IMR-90 (cell line): ENCODE measurements around the gene CD6. TPM values are rescaled to one million over a fixed set of nuclear protein-coding genes. Genes with fewer than 3 reads are reported as not detected.

Source experiments
- ATAC-seq: fragments of 200-7000 bp; cut with Tn5 transposase; 2 replicates; pipeline ENCODE4 v1.9.1; 2020; ENCODE audit warnings: low read depth, mild to moderate bottlenecking, moderate library complexity
- BruUV-seq: library from RNA; stranded (reverse); fragments of 400-500 nt; replicated peaks from 2 replicates; lab custom pipeline; 2021; lab: Mats Ljungman, UMichigan
- CTCF ChIA-PET: fragments of 300-600 bp; formaldehyde crosslinking; extraction: SDS; loops from one replicate; lab custom pipeline; 2021; ENCODE audit warnings: antibody characterized with exemption; lab: Yijun Ruan, JAX
- POLR2A ChIA-PET: fragments of 300-600 bp; sonication (Branson Sonifier 250); formaldehyde crosslinking; loops from one replicate; lab custom pipeline; 2022; ENCODE audit warnings: antibody characterized with exemption; ENCODE audit not compliant: unreplicated experiment; lab: Charles Lee
- DNase-seq: peaks from one replicate; pipeline ENCODE4 v3.0.0; 2013
- H2AFZ ChIP-seq: replicated peaks from 2 replicates; pipeline ENCODE3; 2013; ENCODE audit warnings: low read length, mild to moderate bottlenecking; ENCODE audit not compliant: poor library complexity
- H2AK5ac ChIP-seq: 2 replicates; pipeline ENCODE4 v1.6.1; 2013; ENCODE audit warnings: low read depth, low read length, inconsistent platforms
- H2AK9ac ChIP-seq: replicated peaks from 2 replicates; pipeline ENCODE3; 2013; ENCODE audit warnings: mild to moderate bottlenecking, low read depth, low read length, moderate library complexity; ENCODE audit not compliant: poor library complexity
- H2BK120ac ChIP-seq: 2 replicates; pipeline ENCODE4 v1.6.1; 2013; ENCODE audit warnings: low read depth, low read length, inconsistent platforms
- H2BK15ac ChIP-seq: 3 replicates; pipeline ENCODE4 v1.6.1; 2013; ENCODE audit warnings: low read depth, low read length, inconsistent platforms
- H2BK20ac ChIP-seq: 2 replicates; pipeline ENCODE4 v1.6.1; 2013; ENCODE audit warnings: low read depth, mild to moderate bottlenecking, inconsistent platforms, low read length, moderate library complexity
- H2BK5ac ChIP-seq: 2 replicates; pipeline ENCODE4 v1.6.1; 2013; ENCODE audit warnings: mild to moderate bottlenecking, low read depth, low read length, inconsistent platforms; ENCODE audit not compliant: poor library complexity, severe bottlenecking
- H3K14ac ChIP-seq: replicated peaks from 2 replicates; pipeline ENCODE4 v1.6.1; 2013; ENCODE audit warnings: low read depth, low read length, inconsistent platforms
- H3K18ac ChIP-seq: 2 replicates; pipeline ENCODE4 v1.6.1; 2013; ENCODE audit warnings: low read depth, low read length, control low read depth
- H3K23ac ChIP-seq: 2 replicates; pipeline ENCODE4 v1.6.1; 2013; ENCODE audit warnings: low read depth, low read length, inconsistent platforms
- H3K27ac ChIP-seq: 2 replicates; pipeline ENCODE4 v1.5.1; 2013; ENCODE audit warnings: mild to moderate bottlenecking, control low read depth, low read length; ENCODE audit not compliant: insufficient read depth
- H3K27me3 ChIP-seq: 2 replicates; pipeline ENCODE4 v1.6.1; 2013; ENCODE audit warnings: low read length; ENCODE audit not compliant: control insufficient read depth, insufficient read depth
- H3K36me3 ChIP-seq: 2 replicates; pipeline ENCODE4 v1.6.1; 2013; ENCODE audit warnings: low read length, mixed read lengths; ENCODE audit not compliant: control insufficient read depth, insufficient read depth
- H3K4ac ChIP-seq: 2 replicates; pipeline ENCODE4 v1.6.1; 2013; ENCODE audit warnings: low read depth, low read length, inconsistent platforms
- H3K4me1 ChIP-seq: 2 replicates; pipeline ENCODE4 v1.6.1; 2013; ENCODE audit warnings: low read length, mixed read lengths; ENCODE audit not compliant: control insufficient read depth, insufficient read depth
- H3K4me2 ChIP-seq: 2 replicates; pipeline ENCODE4 v1.6.1; 2013; ENCODE audit warnings: low read depth, mild to moderate bottlenecking, control low read depth, low read length, moderate library complexity
- H3K4me3 ChIP-seq: 2 replicates; pipeline ENCODE4 v1.5.1; 2013; ENCODE audit warnings: low read depth, mild to moderate bottlenecking, control low read depth, low read length, moderate library complexity; ENCODE audit not compliant: insufficient read depth
- H3K56ac ChIP-seq: 2 replicates; pipeline ENCODE4 v1.6.1; 2013; ENCODE audit warnings: low read length, inconsistent platforms; ENCODE audit not compliant: insufficient read depth; ENCODE audit errors: extremely low read depth
- H3K79me1 ChIP-seq, 2 experiments: 2 replicates each; pipeline ENCODE4 v1.6.1; 2013; ENCODE audit warnings: low read length in 2 of 2, inconsistent platforms in 1 of 2, low read depth in 1 of 2
- H3K9ac ChIP-seq: 2 replicates; pipeline ENCODE4 v1.6.1; 2013; ENCODE audit warnings: low read depth, low read length, control low read depth
- H3K9me1 ChIP-seq: 2 replicates; pipeline ENCODE4 v1.6.1; 2013; ENCODE audit warnings: low read length, inconsistent platforms; ENCODE audit not compliant: insufficient read depth
- H3K9me3 ChIP-seq: 2 replicates; pipeline ENCODE4 v1.6.1; 2013; ENCODE audit warnings: low read length; ENCODE audit not compliant: control insufficient read depth, insufficient read depth
- H4K20me1 ChIP-seq: 2 replicates; pipeline ENCODE4 v1.6.1; 2013; ENCODE audit warnings: low read length, inconsistent platforms; ENCODE audit not compliant: insufficient read depth
- H4K5ac ChIP-seq: 2 replicates; pipeline ENCODE4 v1.6.1; 2013; ENCODE audit warnings: mild to moderate bottlenecking, low read depth, low read length, control low read depth
- H4K8ac ChIP-seq, 2 experiments: 2 replicates each; pipeline ENCODE4 v1.6.1; 2013; ENCODE audit warnings: low read depth in 2 of 2, low read length in 2 of 2, control low read depth in 1 of 2, inconsistent platforms in 1 of 2
- H4K91ac ChIP-seq: 2 replicates; pipeline ENCODE4 v1.6.1; 2013; ENCODE audit warnings: low read depth, low read length, inconsistent platforms; ENCODE audit not compliant: insufficient read depth
- BHLHE40 ChIP-seq: fragments of 150-350 bp; IDR thresholded peaks from 2 replicates; pipeline ENCODE4 v1.6.1; 2016; ENCODE audit warnings: mild to moderate bottlenecking, low read depth, low read length
- CEBPB ChIP-seq: IDR thresholded peaks from 2 replicates; pipeline ENCODE4 v1.6.1; 2012; ENCODE audit warnings: low read depth, low read length, improper control_type of control experiment
- CHD1 ChIP-seq: IDR thresholded peaks from 2 replicates; pipeline ENCODE4 v1.6.1; 2012; ENCODE audit warnings: low read depth, low read length, improper control_type of control experiment
- CTCF ChIP-seq: conservative IDR thresholded peaks from 2 replicates; pipeline ENCODE4 v1.5.1; 2012; ENCODE audit warnings: mild to moderate bottlenecking, low read depth, low read length, improper control_type of control experiment
- ELK1 ChIP-seq: fragments of 150-350 bp; IDR thresholded peaks from 2 replicates; pipeline ENCODE4 v1.6.1; 2016; ENCODE audit warnings: low read depth, mild to moderate bottlenecking, low read length, moderate library complexity, borderline replicate concordance
- FOS ChIP-seq: fragments of 150-350 bp; IDR thresholded peaks from 2 replicates; pipeline ENCODE4 v1.6.1; 2016; ENCODE audit warnings: low read depth, low read length
- MAFK ChIP-seq: IDR thresholded peaks from 2 replicates; pipeline ENCODE4 v1.6.1; 2012; ENCODE audit warnings: low read depth, low read length, improper control_type of control experiment
- MAZ ChIP-seq: IDR thresholded peaks from 2 replicates; pipeline ENCODE4 v1.6.1; 2012; ENCODE audit warnings: low read depth, mild to moderate bottlenecking, low read length, improper control_type of control experiment, moderate library complexity, borderline replicate concordance
- MXI1 ChIP-seq: IDR thresholded peaks from 2 replicates; pipeline ENCODE4 v1.6.1; 2012; ENCODE audit warnings: low read depth, mild to moderate bottlenecking, low read length, moderate library complexity, borderline replicate concordance
- NFE2L2 ChIP-seq: fragments of 150-350 bp; IDR thresholded peaks from 2 replicates; pipeline ENCODE4 v1.6.1; 2016; ENCODE audit warnings: low read depth, mild to moderate bottlenecking, low read length
- POLR2A ChIP-seq: IDR thresholded peaks from 2 replicates; pipeline ENCODE4 v1.6.1; 2012; ENCODE audit warnings: mild to moderate bottlenecking, low read depth, low read length
- RAD21 ChIP-seq: IDR thresholded peaks from 2 replicates; pipeline ENCODE4 v1.6.1; 2012; ENCODE audit warnings: low read length, improper control_type of control experiment
- RCOR1 ChIP-seq: IDR thresholded peaks from 2 replicates; pipeline ENCODE4 v1.6.1; 2012; ENCODE audit warnings: mild to moderate bottlenecking, low read length, improper control_type of control experiment; ENCODE audit not compliant: insufficient replicate concordance
- RFX5 ChIP-seq: IDR thresholded peaks from 2 replicates; pipeline ENCODE4 v1.8.0; 2012; ENCODE audit warnings: low read depth, mild to moderate bottlenecking, low read length, moderate library complexity
- SMC3 ChIP-seq: fragments of 150-350 bp; IDR thresholded peaks from 2 replicates; pipeline ENCODE4 v1.6.1; 2016; ENCODE audit warnings: low read depth, mild to moderate bottlenecking, antibody characterized with exemption, low read length, moderate library complexity
- USF2 ChIP-seq: fragments of 150-350 bp; IDR thresholded peaks from 2 replicates; pipeline ENCODE4 v1.6.1; 2017; ENCODE audit warnings: mild to moderate bottlenecking, antibody characterized with exemption, low read length, low read depth
- WGBS, 2 experiments: methylation state at CpG; one replicate each; pipeline versions ENCODE4 v1.1.5 to v1.1.7; 2013; ENCODE audit warnings: missing lambda C conversion rate in 2 of 2; ENCODE audit not compliant: insufficient read length in 1 of 2; ENCODE audit errors: extremely low coverage in 2 of 2; 5-methylcytosine and 5-hydroxymethylcytosine counted together
- dilution Hi-C: fragments of 300-500 bp; cut with HindIII; formaldehyde crosslinking; loops from one replicate; pipeline ENCODE4 v1.14.3; 2018; ENCODE audit warnings: low sequenced_read_pairs; ENCODE audit not compliant: unreplicated experiment
- in situ Hi-C: fragments of 300-500 bp; cut with MboI; formaldehyde crosslinking; loops from 3 replicates; pipeline ENCODE4 v1.14.3; 2019; ENCODE audit warnings: low sequenced_read_pairs, inconsistent platforms, mixed read lengths
- intact Hi-C: fragments of 100-400 bp; cut with micrococcal nuclease; formaldehyde crosslinking; loops from 2 replicates; pipeline ENCODE4 v1.10.0; 2022
- polyA plus RNA-seq, 3 experiments: library from polyadenylated mRNA; depleted of rRNA; stranded (reverse); fragments of >200 nt; gene quantifications; 2 replicates each; pipeline ENCODE4 v1.2.3, GENCODE V29; 2012; ENCODE audit warnings: low replicate concordance in 1 of 3
- total RNA-seq: library from RNA; depleted of rRNA; stranded (reverse); fragments of >200 nt; gene quantifications from 2 replicates; pipeline ENCODE4 v1.2.3, GENCODE V29; 2012

CD6 gene
- total and polyA plus RNA-seq, 2 of the 4 experiments (the other 2 are of a cell fraction), result not detected

- Histone ChIP-seq H4K20me1 (no peaks in the 10 kb centered on the region), H2AK5ac (no peak overlapping the region), H3K9ac (no peak overlapping the region), H2AK9ac (no peak overlapping the region), H4K8ac (no peak overlapping the region), H2BK15ac (no peak overlapping the region), H3K4ac (no peak overlapping the region), H2BK20ac (no peak overlapping the region), H3K4me1 (no peaks in the 10 kb centered on the region), H3K23ac (no peak overlapping the region), H2AFZ (no peak overlapping the region), H3K14ac (no peak overlapping the region), H3K27me3 (peaks cover 20% of the 10 kb centered on the region), H4K5ac (no peak overlapping the region), H3K27ac (no peak overlapping the region), H3K36me3 (no peaks in the 10 kb centered on the region), H3K9me1 (no peaks in the 10 kb centered on the region), H3K4me3 (no peak overlapping the region), H4K91ac (no peak overlapping the region), H3K79me1 (no peaks in the 10 kb centered on the region), H3K9me3 (no peaks in the 10 kb centered on the region), H2BK5ac (no peak overlapping the region), H3K18ac (no peak overlapping the region), H2BK120ac (no peak overlapping the region), H3K56ac (no peak overlapping the region), H3K4me2 (no peak overlapping the region)
- in situ Hi-C loops (no loop called here), intact Hi-C loops (loop anchor here (5.0 kb wide), 1 partner anchor 51 kb away; no protein-coding TSS in a partner anchor), dilution Hi-C loops (no loop called here)
- POLR2A ChIA-PET, result no interaction called here
- BruUV-seq, result no TSS peak
- 80% methylated on average over 2 of the region's 14 CpGs; no CpG with 5 or more reads in 1 of the 2 experiments for WGBS, 2 experiments
- TF ChIP-seq SMC3, result no peak
- TF ChIP-seq BHLHE40, result no peak
- TF ChIP-seq MXI1, result no peak
- no peak for TF ChIP-seq CEBPB
- no peak for TF ChIP-seq POLR2A
- no peak for TF ChIP-seq RCOR1
- TF ChIP-seq USF2, result no peak
- TF ChIP-seq CHD1, result no peak
- no peak for TF ChIP-seq NFE2L2
- TF ChIP-seq ELK1, result no peak
- TF ChIP-seq FOS, result no peak
- no peak for TF ChIP-seq RFX5
- TF ChIP-seq MAFK, result no peak
- TF ChIP-seq RAD21, result no peak
- TF ChIP-seq MAZ, result no peak
- TF ChIP-seq CTCF, result no peak
- CTCF ChIA-PET, result no interaction called here
- ATAC-seq (no peak), DNase-seq (no peak)
Measured at GRCh38 chr11:61042961-61043540, 71.6 kb downstream of the CD6 start.
